HT-29 (cell line): ENCODE data around the gene TMEM239. TPM values are rescaled to one million over a fixed set of nuclear protein-coding genes. Genes with fewer than 3 reads are reported as not detected.
"Not testable (repeated sequence)": the region's sequence is repeated elsewhere in the genome, so short reads cannot be mapped to it uniquely, and the experiment has no call there.

Experiments used
- DNase-seq: peaks from one replicate; pipeline ENCODE4 v3.0.0-alpha.2; 2015; ENCODE audit warnings: low spot score
- total RNA-seq: library from RNA; depleted of rRNA; stranded (reverse); fragments of >200 nt; shearing (Covaris generic); gene quantifications from 2 replicates; pipeline ENCODE4 v1.2.3, GENCODE V29; 2014; rRNA removed

The TMEM239 gene
- total RNA-seq = not detected in 2 replicates

GRCh38 chr20:2816030-2816582, at the start of gene TMEM239:
Gene TMEM239, plus strand, starts transcription at chr20:2816364. Its CDS starts 191 bp downstream, at chr20:2816555.
- DNase-seq = no peak

- DNase-seq = peak; percentile 54
These were observed 48.2 kb upstream of the TMEM239 start for GRCh38 chr20:2767768-2768631.

- DNase-seq = no peak
These were observed 47.5 kb upstream of the TMEM239 start for GRCh38 chr20:2768632-2769015.

- not testable (repeated sequence) for DNase-seq
These were observed 46.1 kb upstream of the TMEM239 start for GRCh38 chr20:2770091-2770490.

- DNase-seq = no peak
These were observed 44.5 kb upstream of the TMEM239 start for GRCh38 chr20:2771631-2772080.

DNA sequence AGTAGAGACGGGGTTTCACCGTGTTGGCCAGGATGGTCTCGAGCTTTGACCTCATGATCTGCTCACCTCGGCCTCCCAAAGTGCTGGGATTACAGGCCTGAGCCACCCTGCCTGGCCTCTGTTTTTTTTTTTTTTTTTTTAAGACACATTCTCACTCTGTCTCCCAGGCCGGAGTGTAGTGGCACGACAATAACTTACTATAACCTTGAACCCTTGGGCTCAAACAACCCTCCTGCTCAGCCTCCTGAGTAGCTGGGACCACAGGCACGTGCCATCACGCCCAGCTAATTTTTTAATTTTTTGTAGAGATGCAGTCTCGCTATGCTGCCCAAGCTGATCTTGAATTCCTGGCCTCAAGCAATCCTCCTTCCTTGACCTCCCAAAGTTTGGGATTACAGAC, 42.4 kb upstream of the TMEM239 start:
- no peak for DNase-seq

DNA sequence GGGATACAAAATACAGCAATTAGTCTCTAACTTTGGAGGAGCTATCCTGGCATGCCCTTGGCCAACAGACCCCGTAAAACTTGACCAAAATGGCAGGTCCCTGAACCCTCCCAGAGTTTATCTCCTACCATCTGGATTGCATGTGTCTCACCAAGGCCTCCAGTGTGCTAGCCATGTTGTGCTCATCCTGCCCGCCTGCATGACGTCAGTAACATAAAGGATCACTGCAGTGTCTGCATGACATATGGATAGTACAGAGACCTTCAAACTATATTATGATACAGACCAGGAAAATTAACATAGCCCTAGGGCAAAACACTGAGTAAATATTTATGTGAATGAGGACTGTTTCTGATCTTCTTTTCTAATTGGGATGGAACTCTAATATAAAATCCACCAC, 41.0 kb upstream of the TMEM239 start:
- DNase-seq = no peak

GRCh38 chr20:2778602-2779321, 37.4 kb upstream of the TMEM239 start:
- DNase-seq = no peak

DNA sequence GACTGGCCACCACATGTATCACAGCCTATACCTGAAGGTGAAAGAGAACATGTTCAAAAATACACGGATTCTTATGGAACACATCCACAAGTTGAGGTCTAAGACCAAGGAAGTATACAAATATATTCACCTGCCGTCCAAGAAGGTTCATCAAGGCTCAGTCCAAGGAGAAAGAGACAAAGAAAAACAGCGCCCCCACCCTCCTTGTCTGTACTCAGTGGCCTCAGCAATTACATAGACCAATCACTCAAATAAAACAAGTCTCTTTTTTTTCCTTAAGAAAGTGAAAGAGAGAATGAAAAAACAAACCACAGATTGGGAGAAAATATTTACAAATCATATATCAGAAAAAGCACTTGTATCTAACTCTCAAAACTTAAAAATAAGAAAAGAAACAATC, 35.2 kb upstream of the TMEM239 start:
- no peak for DNase-seq

GRCh38 chr20:2783908-2784566, 32.1 kb upstream of the TMEM239 start:
- no peak for DNase-seq

- DNase-seq = no peak
These were observed 22.7 kb upstream of the TMEM239 start for GRCh38 chr20:2793471-2793870.

- DNase-seq = no peak
These were observed 21.9 kb upstream of the TMEM239 start for GRCh38 chr20:2794202-2794748.

DNA sequence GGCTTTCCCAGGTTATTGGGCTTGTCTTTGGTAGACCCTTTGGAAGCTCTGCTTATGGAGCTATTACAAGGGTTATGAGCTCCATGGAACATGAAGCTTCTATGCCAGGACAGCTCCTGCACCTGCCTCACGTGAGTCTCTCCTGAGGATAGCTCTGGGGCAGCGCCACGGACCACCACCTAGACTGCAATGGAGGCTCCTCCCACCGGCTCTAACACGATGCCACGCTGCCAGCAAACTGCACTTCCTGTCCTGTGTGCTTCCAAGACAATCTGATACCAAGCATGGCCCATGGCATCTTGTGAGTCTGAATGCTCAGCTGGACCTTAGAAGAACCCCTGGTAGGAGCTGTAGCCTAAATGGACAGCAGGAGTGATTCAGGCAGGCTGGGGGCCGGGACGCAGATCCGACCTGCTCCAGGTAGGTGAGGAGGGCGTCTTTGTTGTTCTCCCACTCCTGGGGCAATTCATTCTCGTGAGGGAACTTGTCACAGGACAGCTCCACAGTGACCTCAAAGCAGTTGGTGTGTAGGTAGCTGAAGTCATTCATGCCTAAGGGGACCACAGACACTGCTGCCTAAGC, 21.2 kb upstream of the TMEM239 start:
- no peak for DNase-seq

GRCh38 chr20:2795451-2795850, 20.7 kb upstream of the TMEM239 start:
- no peak for DNase-seq

DNA sequence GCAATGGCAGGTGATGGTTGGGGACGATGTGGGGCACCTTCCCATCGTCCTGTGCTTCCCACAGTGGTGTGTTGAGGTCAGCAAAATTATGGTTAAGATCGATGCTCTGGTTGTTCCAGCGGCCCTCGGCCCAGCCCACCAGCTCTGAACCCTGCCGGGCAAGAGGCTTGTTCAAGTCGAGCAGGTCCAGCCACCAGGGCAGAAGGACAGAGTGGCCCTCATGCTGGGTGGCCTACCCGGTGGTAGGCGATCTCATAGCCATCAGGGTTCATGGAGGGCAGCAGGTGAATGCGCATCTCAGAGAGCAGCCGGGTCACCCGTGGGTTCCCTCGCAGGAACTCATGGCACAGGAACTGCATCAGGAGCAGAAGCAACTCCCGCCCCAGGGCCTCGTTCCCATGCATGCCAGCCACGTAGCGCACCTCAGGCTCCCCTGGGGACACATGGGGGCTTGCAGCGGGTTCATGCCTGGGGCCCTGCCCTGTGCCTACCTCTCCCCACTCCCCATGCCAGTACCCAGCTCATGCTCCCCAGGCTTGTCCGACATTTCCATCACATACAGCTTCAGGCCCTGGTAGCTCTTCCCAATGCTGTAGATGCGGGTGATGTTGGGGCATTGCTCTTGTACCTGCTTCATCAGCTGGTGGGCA, 20.0 kb upstream of the TMEM239 start:
- DNase-seq = no peak

GRCh38 chr20:2797136-2797983, 18.8 kb upstream of the TMEM239 start:
- DNase-seq = no peak

DNA sequence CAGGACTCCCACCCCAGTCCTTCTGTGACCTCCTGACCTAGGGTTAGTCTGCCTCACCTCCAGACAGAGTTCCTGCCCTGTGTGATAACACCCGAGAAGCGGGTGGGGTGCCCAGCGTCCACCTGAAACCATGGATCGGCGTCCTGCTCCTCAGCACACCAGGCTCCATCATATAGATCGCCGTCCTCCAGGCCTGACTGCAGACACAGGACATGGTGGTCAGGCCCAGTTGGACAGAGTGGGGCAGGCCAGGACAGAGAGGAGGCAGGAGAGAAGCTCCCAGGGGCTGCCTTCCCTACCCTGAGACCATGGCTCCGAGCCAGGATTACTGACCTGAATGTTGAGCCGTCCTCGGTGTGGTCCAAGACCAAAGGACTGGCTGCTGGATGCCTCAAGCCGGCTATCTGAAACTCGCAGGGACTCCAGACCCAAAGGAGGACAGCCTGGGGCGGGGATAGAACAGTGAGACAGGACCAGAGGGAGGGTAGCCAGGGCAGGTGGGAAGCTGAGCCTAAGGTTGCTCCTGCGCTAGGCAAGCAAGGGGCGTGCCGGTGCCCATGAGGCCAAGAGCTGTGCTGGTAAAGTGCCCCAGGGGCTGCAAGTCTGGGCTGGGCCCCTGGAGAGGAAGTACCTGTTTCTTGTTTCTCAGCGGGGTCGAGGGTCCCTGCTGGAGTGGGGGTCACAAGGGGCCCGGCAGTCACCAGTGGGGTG, 17.9 kb upstream of the TMEM239 start:
- no peak for DNase-seq

DNA sequence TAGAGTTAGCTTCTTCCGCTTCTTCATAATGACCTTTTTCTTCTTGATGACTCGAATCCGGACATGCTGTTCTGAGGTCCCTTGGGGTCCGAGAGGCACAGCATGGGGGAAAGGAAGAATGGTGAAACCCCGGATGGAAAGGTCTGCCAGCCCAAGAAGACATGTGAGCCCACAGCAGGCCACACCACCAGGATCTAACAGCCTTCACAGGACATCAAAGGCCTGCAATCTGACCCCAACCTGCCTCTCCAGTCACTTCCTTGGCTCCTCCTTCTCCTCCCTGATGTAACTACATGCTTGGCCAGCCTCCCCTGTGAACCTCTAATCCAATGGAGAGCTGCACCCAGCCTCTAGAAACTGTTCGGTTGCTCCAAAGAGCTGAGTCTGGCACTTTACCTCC, 17.4 kb upstream of the TMEM239 start:
- no peak for DNase-seq

DNA sequence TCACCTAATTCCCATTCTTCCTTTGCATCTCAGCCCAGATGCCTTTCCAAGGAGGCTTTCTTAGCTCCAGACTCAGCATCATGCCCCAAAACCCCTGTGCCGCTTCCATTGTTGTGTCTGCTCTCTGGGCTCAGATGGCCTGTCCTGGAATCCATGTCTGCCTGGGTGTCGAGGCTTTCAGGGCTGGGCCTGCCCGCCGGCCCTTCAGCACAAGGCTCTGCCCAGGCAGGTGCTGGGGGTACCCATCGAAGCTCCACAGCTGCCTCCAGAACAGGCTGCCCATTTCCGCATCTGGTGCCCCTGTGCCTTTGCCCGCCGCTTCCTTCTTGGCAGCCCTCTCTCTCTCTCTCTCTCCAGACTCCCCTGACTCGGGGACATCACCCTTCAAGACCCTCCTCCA, 16.9 kb upstream of the TMEM239 start:
- DNase-seq = no peak
